Astrocyte of the hippocampus (primary cell): ENCODE data around the gene PIM1.
"Not testable (repeated sequence)": the region's sequence is repeated elsewhere in the genome, so short reads cannot be mapped to it uniquely, and the experiment has no call there.

ENCODE experiments used
- DNase-seq: peaks from one replicate; pipeline ENCODE4 v3.0.0; 2011; ENCODE audit warnings: low read depth, low spot score

The PIM1 gene

DNA sequence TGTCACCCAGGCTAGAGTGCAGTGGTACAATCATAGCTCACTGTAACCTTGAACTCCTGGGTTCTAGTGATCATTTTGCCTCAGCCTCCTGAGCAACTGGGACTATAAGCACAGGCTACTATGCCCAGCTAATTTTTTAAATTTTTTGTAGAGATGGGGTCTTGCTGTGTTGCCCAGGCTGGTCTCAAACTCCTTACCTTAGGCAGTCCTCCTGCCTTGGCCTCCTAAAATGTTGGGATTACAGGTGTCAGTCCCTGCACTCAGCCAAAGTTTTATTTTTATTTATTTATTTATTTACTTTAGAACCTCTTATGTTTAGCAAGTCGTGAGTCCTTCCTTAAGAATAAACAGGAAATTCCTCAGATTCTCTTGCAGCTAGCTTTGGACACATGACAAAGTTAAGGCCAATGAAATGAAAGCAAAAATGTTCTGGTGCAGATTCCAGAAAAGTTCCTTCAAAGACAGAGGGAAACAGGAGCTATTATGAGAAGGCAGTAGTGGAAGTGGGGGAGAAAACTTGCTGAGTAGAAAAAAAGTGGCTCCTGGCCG, 19.1 kb downstream of the PIM1 start:
- no peak for DNase-seq

DNA sequence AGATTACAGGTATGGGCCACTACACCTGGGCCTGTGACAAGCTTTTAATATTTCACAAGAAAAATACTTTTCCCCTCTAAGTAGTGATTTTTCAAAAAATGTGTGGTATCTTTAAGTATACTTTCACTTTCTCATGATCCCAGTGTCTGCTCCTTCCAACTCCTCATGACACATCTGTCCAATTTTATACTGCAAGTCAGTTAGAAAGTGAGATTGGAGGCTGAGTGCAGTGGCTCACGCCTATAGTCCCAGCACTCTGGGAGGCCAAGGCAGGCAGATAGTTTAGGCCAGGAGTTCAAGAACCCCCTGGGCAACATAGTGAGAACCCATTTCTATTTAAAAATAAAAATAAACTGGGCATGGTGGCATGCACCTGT, 20.2 kb downstream of the PIM1 start:
- DNase-seq: no peak

DNA sequence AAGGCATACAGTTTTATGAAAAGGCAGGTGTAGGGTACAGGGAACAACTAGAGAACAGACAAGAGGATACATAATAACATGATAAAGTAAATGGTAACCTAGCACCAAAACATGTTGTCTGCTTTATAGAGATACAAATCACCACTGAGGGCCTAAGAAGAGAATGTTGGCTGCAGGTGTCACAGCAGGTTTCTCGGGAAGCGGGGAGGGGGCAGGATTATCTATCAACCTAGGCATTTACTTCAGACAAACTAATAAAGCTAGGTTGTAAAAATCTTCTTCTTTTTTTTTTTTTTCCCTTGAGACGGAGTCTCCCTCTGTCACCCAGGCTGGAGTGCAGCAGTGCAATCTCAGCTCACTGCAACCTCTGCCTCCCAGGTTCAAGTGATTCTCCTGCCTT, 22.7 kb downstream of the PIM1 start:
- no peak for DNase-seq

DNA sequence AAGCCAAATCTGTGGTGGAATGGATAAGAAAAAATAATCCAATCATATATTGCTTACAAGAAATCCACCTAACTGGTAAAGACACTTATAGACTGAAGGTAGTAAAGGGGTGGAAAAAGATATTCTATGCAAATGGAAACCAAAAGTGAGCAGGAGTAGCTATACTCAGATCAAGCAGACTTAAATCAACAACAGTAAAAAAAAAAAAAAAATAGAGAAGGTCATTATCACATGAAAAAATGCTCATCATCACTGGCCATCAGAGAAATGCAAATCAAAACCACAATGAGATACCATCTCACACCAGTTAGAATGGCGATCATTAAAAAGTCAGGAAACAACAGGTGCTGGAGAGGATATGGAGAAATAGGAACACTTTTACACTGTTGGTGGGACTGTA, 24.9 kb downstream of the PIM1 start:
- DNase-seq: not testable (repeated sequence)

DNA sequence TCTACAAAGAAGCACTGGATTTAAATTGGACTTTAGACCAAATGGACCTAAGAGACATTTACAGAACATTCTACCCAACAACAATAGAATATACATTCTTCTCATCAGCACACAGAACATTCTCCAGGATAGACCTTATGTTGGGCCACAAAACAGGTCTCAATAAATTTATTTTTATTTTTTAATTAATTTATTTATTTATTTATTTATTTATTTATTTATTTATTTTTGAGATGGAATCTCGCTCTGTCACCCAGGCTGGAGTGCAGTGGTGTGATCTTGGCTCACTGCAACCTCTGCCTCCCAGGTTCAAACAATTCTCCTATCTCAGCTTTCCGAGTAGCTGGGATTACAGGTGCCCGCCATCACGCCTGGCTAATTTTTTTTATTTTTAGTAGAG, 26.5 kb downstream of the PIM1 start:
- not testable (repeated sequence) for DNase-seq

DNA sequence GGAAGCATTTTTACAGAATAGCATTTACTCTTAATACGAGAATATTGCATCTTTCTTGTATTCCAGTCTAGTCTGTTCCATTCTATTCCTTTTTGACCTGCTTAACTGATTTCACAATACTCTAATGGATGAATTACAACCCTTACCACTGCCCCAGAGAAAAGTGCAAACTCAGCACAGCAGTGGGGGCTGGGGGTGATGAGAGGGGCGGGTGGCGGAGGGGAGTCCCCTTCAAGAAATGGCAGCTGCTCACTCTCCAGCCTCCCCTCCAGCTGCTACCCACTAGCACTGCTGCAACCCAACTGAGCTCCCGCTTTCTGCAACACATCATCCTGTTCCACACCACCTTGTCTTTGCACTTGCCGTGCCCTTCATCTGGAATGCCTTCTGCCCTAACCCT, 30.1 kb downstream of the PIM1 start:
- no peak for DNase-seq

DNA sequence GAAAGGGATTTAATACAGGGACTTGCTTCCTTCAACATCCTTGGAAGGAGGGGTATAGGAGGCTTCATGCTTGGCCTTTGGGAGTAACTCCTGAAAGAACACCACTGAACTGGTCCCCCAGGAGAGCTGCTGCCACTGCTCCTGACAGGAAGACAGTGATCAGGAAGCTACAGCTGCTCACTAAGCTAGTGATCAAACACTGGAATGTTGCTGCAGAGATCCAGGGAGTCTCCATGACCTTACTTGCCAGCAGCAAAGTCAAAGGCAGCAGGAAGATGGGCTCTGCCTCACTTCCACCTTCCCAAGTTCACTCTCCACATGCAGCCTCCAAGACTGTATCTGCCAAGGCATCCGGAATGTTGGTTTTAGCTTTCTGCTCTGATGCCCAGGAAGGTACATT, 31.8 kb downstream of the PIM1 start:
- DNase-seq: no peak

DNA sequence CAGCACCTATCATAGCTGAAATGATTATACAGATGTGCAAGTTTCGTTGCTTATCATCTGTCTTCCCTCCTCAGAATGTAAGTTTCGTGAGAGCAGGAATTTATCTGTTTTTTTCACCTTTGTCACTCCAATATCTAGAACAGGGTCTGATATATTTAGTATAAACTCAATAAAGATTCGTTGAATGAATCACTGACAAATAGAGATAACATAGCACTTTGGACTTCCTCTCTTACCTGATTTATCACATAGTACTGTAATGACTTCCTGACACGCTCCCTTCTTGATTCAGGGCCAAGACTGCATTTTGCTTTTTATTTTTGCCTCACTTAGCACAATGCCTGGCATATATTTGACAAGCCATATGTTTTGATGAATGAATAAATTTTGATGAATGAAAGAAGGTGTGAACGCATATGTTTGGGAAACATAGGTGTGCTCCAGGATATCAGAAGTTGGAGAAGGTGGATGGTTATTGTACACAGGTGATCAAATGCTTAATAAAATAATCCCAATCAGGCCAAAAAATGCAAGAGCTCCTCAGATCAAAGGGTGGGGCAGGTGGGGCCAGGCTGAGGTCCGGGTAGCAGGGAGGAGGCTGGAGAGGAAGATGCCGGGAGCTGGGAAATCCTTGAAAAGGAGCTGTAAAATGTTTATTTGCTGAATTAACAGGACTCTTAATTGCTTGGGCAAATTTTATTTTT, 33.0 kb downstream of the PIM1 start:
- DNase-seq: no peak

DNA sequence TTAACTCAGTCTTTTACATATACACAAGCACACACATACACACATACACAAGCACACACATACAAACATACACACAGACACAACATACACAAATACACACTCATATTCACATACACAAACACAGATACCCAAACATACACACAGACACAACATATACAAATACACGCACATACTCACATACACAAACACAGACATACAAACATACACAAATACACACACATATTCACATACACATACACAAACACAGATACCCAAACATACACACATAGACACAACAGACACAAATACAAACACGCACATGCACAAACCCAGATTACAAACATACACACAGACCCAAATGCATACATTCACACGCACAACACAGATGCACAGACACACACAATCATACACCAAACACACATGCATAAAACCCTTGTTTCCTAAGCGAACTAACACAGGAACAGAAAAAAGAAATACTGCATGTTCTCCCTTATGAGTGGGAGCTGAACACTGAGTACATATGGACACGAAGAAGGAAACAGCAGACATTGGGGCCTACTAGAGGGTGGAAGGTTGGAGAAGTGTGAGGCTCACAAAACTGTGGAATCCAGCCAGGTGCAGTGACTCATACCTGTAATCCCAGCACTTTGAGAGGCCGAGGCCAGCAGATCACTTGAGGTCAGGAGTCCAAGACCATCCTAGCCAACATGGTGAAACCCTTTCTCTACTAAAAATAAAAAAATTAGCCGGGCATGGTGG, 34.2 kb downstream of the PIM1 start:
- peak; percentile 55 for DNase-seq

DNA sequence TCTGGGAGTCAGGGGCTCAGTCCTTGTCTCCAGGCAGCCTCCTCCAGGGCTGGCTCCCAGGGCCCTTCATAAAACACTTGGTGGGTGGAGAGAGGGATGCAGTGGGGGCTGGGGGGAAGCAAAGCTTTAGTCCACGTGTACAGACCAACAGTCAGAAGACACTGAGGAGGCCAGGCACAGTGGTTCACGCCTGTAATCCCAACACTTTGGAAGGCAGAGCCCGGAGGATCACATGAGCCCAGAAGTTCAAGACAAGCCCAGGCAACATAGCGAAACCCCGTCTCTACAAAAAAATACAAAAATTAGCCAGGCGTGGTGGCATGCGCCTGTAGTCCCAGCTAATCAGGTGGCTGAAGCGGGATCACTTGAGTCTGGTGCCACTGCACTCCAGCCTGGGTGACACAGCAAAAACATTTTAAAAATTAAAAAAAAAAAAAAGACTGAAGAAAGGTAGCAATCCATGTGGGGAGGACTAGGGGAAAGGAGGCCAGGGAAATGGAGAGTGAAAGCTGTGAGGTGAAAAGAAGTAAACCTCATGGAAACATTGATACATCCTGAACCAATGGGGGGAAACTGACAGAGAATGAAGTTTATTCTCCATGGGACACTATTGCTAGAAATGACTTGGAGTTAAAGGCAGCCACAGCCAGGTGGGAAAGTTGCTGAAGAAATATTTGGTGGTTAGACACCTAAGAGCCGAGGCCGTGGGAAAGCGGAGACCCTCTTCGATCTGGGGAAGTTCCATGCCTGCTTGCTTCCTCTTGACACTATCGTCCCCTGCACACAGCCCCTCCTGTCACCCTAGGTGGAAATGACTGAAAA, 35.4 kb downstream of the PIM1 start:
- DNase-seq: no peak

DNA sequence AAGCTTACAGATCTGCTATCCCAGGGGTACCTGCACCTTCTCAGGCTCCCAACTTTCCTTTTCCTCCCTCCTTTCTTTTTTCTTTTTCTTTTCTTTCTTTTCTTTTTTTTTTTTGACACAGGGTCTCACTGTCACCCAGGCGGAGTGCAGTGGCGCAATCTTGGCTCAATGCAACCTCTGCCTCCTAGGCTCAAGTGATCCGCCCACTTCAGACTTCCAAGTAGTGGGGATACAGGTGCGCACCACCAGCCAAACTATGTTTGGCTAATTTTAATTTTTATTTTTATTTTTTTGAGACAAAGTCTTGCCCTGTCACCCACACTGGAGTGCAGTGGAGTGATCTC, 36.0 kb downstream of the PIM1 start:
- no peak for DNase-seq

DNA sequence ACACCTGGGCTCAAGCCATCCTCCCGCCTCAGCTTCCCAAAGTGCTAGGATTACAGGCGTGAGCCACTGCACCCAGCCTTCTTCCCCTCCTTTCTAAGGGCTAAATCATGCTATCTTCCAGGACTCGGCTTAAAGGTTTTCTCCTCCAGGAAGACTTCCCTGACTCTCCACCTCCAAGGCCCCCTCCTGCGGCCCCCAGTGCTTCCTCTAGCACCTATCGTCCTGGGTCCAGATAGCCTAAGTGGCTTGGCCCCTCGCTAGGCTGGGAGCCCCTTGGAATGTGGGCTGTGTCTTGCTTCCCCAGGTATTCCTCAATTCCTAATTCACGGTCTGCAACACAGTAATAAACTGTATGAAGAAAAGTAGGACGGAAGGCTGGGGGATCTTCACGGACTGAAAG, 36.7 kb downstream of the PIM1 start:
- no peak for DNase-seq

DNA sequence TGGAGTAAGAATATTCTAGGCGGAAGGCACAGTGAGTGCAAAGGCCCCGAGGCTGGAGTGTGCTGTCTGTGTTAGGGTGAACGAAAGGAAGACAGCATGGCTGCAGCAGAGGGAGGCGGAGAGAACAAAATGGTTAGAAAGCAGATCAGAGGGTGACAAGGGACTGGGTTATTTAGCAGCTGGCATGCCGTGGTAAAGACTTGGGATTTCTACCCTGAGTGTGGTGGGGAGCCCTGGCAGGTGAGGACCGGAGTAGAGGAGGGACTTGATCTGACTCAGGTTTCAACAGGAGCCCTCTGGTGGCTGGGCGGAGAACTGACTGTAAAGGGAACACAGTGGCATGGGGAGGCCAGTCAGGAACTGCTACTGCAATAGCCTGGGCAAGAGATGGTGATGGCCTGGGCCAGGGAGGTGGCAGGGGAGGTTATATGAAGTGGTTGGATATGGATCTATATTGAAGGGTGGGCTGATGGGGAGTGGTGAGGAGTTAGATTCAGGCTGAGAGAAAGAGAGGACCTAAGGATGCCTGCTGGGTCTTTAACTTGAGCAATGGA, 38.0 kb downstream of the PIM1 start:
- DNase-seq: peak; percentile 81

DNA sequence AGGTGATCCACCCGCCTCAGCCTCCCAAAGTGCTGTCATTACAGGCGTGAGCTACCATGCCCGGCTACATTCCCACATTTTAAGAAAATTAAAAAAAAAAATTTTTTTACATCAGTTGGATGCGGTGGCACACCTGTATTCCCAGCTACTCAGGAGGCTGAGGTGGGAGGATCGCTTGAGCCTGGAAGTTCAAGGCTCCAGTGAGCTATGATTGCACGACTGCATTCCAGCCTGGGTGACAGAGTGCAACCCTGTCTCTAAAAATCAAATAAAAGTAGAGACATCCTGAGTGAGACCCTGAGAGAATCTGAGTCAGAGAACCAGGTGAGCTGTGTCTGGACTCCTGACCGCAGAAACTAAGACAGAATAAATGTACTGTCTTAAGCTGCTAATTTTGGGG, 38.8 kb downstream of the PIM1 start:
- no peak for DNase-seq

DNA sequence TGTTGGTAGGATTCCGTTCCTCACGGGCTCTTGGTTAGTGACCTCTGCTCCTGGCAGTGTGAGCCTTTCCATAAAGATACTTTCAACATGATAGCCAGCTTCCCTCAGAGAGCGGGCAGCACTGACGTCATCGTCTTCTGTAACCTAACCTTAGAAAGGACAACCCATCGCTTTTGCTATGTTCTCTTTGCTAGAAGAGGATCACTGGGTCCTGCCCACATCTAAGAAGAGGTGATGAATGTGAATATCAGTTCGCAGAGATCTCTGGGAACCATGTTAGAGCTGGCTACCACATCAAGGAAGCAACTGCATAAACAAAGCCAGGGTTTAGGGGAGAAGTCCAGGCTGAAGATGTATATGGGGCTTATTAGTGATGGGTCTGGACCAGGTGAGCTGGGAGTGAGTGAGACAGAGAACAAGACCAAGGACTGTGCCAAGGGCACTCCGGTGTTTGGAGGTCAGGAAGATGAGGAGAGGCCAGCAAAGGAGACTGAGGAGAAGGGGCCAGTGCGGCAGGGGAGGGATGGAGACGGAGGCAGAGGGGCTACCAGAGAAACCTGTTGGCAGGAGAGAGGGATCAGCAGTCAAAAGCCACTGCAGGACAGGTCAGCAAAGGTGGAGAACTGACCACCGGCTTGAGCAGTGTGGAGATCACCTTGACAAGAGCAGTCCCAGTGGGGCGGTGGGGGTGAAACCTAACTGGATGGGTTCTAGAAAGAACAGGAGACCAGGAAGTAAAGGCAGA, 39.7 kb downstream of the PIM1 start:
- no peak for DNase-seq

DNA sequence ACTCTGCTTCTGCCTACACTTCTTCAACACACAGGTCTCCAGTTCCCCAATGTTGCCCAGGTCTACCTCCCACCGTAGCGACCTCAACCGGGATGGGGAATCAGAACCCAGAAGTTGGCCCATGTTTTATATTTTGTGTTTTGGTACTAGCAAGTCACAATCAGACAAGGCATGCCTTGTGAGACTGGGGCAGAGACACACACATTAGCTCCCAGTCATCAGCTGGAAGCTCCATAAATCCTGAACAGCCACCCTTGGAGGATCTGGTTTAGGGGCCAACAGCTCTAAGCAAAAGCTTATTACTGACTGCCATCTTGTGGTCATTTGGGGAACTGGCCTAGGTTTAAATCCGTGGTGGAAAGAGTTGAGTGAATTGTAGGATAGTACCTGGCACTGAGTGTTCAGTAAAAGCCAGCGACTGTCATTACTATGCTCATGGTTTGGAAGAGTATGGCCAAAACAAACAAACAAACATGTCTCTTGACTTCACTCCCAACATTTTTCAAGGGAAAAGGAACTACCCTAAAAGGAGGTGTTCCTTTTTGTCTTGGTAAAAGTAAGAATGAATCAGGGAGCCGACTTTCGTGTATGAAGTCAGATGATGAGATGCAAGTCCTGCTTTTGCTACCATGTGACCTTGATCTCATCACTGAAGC, 40.5 kb downstream of the PIM1 start:
- peak; percentile 92 for DNase-seq

DNA sequence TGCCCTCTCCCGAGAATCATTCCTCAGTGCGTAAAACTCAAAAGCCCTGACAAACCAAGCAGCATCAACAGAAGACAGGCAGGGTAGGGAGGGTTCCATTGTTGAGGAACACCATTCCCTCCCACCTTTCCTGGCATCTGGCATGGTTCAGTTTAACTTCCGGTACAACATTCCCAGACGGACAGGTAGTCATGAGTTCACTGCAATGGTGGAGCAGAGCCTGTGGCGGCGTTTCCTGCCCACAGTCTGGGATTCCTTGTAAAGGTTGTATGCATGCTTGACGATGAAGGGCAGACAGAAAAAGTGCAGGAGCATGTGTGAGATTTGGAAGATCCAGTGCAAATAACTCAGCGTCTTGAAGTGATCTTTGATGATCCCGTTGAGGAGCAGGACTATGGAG, 42.3 kb downstream of the PIM1 start:
- DNase-seq: no peak

DNA sequence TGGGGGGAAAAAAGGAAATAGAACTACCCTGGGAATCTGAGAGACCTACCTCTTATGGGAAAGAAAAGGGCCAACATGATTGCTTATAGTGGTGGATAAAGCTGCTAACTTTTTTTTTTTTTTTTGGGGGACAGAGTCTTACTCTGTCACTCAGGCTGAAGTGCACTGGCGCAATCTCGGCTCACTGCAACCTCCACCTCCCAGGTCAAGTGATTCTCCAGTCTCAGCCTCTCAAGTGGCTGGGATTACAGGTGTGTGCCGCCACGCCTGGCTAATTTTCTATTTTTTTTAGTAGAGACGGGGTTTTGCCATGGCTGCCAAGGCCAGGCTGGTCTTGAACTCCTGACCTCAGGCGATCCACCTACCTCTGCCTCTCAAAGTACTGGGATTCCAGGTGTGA, 48.1 kb downstream of the PIM1 start:
- no peak for DNase-seq

DNA sequence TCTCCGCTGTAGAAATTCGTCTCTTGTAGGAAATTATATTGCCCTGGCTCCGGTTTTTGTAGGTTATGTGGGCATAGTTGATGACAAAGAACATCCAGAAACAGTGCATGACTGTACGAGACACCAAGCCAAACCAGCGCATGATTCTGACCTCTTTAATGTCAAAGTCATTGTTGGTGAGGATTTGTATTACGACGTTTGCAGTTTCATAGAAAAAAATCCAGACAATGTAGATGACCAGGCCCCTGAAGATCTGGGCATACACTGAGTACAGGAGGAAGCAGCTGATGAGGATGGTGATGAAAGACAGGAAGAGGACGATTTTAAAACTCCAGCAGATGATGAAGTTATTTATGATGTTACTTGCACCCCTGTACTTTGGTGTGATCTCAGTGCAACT, 48.6 kb downstream of the PIM1 start:
- DNase-seq: no peak

DNA sequence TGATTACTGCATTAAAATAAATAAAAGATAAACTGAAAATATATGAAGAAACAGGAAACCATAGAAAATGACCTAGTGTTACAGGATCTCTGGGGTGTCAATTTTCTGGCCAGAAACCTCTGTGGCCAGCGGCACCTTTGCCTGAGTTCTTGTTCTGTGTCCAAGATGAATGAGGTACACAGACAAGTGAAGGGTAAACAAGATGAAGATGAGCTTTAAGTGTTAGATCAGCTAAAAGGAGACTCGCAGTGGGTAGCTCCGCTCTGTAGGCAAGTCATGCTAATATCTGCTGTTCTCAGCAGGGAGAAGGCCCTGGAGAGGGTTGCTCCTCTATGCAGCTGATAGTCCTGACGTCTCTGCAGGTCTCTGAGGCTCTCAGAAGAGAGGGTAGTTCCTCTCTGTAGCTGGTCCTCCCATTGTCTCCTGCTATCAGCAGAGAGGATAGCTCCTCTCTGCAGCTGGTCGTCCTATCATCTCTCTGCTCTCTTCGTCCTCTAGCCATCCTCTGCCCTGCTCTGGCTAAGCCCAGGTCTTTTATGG, 51.7 kb downstream of the PIM1 start:
- no peak for DNase-seq
